Measurements from ENCODE around the gene IL22RA1.

Gene IL22RA1

GRCh38 chr1:24093732-24094131 lies 49.2 kb downstream of the IL22RA1 start:
- no peaks in the 10 kb centered on the region for H3K36me3 ChIP-seq (ENCODE audit: control insufficient read depth, insufficient read depth, low read length)

GRCh38 chr1:24092979-24093378 lies 50.0 kb downstream of the IL22RA1 start:
- Histone ChIP-seq H2AFZ (no peak overlapping the region), H3K27me3 (ENCODE audit: control insufficient read depth, insufficient read depth, low read length) (no peaks in the 10 kb centered on the region), H3K9ac (no peak overlapping the region), H3K4me2 (ENCODE audit: low read length) (no peak overlapping the region), H3K4me3 (ENCODE audit: low read depth, low read length) (no peak overlapping the region), H3K4me1 (no peaks in the 10 kb centered on the region), H3K79me2 (no peaks in the 10 kb centered on the region), H3K9me3 (ENCODE audit: control insufficient read depth, low read length) (no peaks in the 10 kb centered on the region), H3K36me3 (ENCODE audit: control insufficient read depth, insufficient read depth, low read length) (no peaks in the 10 kb centered on the region), H3K27ac (no peak overlapping the region)
- TF ChIP-seq CTCF (IDR thresholded peaks at IDR 0.05) = no peak

More at GRCh38 chr1:24093732-24094131, 49.2 kb downstream of the IL22RA1 start:
- H3K9ac ChIP-seq = no peak overlapping the region
- no peak for TF ChIP-seq CTCF (IDR thresholded peaks at IDR 0.05)
- no peak overlapping the region for H2AFZ ChIP-seq
- no peaks in the 10 kb centered on the region for H3K4me1 ChIP-seq
- H3K27ac ChIP-seq = no peak overlapping the region
- H3K4me3 ChIP-seq (ENCODE audit: low read depth, low read length) = no peak overlapping the region
- no peaks in the 10 kb centered on the region for H3K9me3 ChIP-seq (ENCODE audit: control insufficient read depth, low read length)
- no peak overlapping the region for H3K4me2 ChIP-seq (ENCODE audit: low read length)
- no peaks in the 10 kb centered on the region for H3K27me3 ChIP-seq (ENCODE audit: control insufficient read depth, insufficient read depth, low read length)
- no peaks in the 10 kb centered on the region for H3K79me2 ChIP-seq

GRCh38 chr1:24091971-24092482 lies 50.9 kb downstream of the IL22RA1 start:
- H3K36me3 ChIP-seq (ENCODE audit: control insufficient read depth, insufficient read depth, low read length) = no peaks in the 10 kb centered on the region
- no peaks in the 10 kb centered on the region for H3K9me3 ChIP-seq (ENCODE audit: control insufficient read depth, low read length)
- no peak overlapping the region for H3K4me2 ChIP-seq (ENCODE audit: low read length)
- H3K4me3 ChIP-seq (ENCODE audit: low read depth, low read length) = no peak overlapping the region
- no peaks in the 10 kb centered on the region for H3K27me3 ChIP-seq (ENCODE audit: control insufficient read depth, insufficient read depth, low read length)
- H3K4me1 ChIP-seq = no peaks in the 10 kb centered on the region
- H3K27ac ChIP-seq = no peak overlapping the region
- no peak overlapping the region for H2AFZ ChIP-seq
- H3K79me2 ChIP-seq = no peaks in the 10 kb centered on the region
- H3K9ac ChIP-seq = no peak overlapping the region
- no peak for TF ChIP-seq CTCF (IDR thresholded peaks at IDR 0.05)

GRCh38 chr1:24090736-24091135 lies 52.2 kb downstream of the IL22RA1 start:
- no peak overlapping the region for H2AFZ ChIP-seq
- no peaks in the 10 kb centered on the region for H3K9me3 ChIP-seq (ENCODE audit: control insufficient read depth, low read length)
- no peaks in the 10 kb centered on the region for H3K27me3 ChIP-seq (ENCODE audit: control insufficient read depth, insufficient read depth, low read length)
- H3K27ac ChIP-seq = no peak overlapping the region
- H3K79me2 ChIP-seq = no peaks in the 10 kb centered on the region
- no peak for TF ChIP-seq CTCF (IDR thresholded peaks at IDR 0.05)
- H3K4me2 ChIP-seq (ENCODE audit: low read length) = no peak overlapping the region
- H3K4me1 ChIP-seq = no peaks in the 10 kb centered on the region
- no peak overlapping the region for H3K4me3 ChIP-seq (ENCODE audit: low read depth, low read length)
- no peaks in the 10 kb centered on the region for H3K36me3 ChIP-seq (ENCODE audit: control insufficient read depth, insufficient read depth, low read length)
- no peak overlapping the region for H3K9ac ChIP-seq
